PC-3 (cell line): ENCODE results near the gene U2AF1L4.

Source experiments
- EZH2 ChIP-seq: fragments of 300-600 bp; sonication (generic); IDR thresholded peaks from one replicate; pipeline ENCODE4 v1.6.1; 2017; ENCODE audit warnings: antibody characterized with exemption, mild to moderate bottlenecking, low read length; ENCODE audit not compliant: unreplicated experiment
- EZH2phosphoT487 ChIP-seq: fragments of 300-600 bp; sonication (generic); IDR thresholded peaks from 2 replicates; pipeline ENCODE4 v1.6.1; 2018; ENCODE audit warnings: mild to moderate bottlenecking, antibody characterized with exemption, low read length, borderline replicate concordance
- TF ChIP-seq, protein P1 (sequence below): fragments of 300-600 bp; sonication (generic); conservative IDR thresholded peaks from 2 replicates; pipeline ENCODE4 v1.5.1; 2017; ENCODE audit warnings: antibody characterized with exemption, low read depth, mild to moderate bottlenecking, low read length

- TF ChIP-seq EZH2phosphoT487 (no peak), EZH2 (no peak)
- TF ChIP-seq, protein P1, sequence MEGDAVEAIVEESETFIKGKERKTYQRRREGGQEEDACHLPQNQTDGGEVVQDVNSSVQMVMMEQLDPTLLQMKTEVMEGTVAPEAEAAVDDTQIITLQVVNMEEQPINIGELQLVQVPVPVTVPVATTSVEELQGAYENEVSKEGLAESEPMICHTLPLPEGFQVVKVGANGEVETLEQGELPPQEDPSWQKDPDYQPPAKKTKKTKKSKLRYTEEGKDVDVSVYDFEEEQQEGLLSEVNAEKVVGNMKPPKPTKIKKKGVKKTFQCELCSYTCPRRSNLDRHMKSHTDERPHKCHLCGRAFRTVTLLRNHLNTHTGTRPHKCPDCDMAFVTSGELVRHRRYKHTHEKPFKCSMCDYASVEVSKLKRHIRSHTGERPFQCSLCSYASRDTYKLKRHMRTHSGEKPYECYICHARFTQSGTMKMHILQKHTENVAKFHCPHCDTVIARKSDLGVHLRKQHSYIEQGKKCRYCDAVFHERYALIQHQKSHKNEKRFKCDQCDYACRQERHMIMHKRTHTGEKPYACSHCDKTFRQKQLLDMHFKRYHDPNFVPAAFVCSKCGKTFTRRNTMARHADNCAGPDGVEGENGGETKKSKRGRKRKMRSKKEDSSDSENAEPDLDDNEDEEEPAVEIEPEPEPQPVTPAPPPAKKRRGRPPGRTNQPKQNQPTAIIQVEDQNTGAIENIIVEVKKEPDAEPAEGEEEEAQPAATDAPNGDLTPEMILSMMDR, result no peak
Observed at GRCh38 chr19:35777961-35778360, 32.7 kb upstream of the U2AF1L4 start.
